ENCODE results near the gene HOXD4. TPM values are rescaled to one million over a fixed set of nuclear protein-coding genes. Genes with fewer than 3 reads are reported as not detected.

HOXD4 gene
- total RNA-seq, 1 experiment from 2014 or later: not detected

DNA sequence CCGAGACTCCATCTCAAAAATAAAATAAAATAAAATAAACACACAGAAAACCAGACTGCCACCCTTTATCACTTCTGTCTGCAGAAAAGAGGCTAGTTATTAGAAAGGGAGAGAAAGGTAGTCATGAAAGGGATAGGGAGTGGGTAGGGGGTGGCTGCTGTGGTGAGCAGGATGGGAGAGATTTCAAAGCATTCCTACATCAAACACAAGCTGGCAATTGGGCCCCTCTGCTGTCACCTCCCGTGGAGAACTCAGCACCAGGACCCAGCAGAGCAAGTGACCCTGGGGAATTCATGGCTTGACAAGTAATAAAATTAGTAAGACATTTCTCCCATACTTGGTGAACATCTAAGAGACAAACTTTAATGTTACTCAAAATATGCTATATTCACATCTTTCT lies 33.4 kb downstream of the HOXD4 start:
- no TSS peak for BruUV-seq (replicated peaks)
- Mint-ChIP-seq H3K4me3 (ENCODE audit: unreplicated experiment) (no peak overlapping the region), H3K27me3 (ENCODE audit: insufficient read depth, unreplicated experiment) (peaks cover 8% of the 10 kb centered on the region), H3K9me3 (ENCODE audit: unreplicated experiment) (no peaks in the 10 kb centered on the region), H3K4me1 (ENCODE audit: insufficient read depth, unreplicated experiment) (no peaks in the 10 kb centered on the region), H3K27ac (ENCODE audit: low read depth, unreplicated experiment) (no peak overlapping the region), H3K36me3 (ENCODE audit: insufficient read depth, unreplicated experiment) (no peaks in the 10 kb centered on the region)
- POLR2A ChIA-PET: interaction anchor here (1.6 kb wide), 1 partner anchor 9 kb away, joined by 5 read pairs; no protein-coding TSS in a partner anchor
- intact Hi-C loops (cut with micrococcal nuclease): no loop called here
- TF ChIP-seq, protein P1, sequence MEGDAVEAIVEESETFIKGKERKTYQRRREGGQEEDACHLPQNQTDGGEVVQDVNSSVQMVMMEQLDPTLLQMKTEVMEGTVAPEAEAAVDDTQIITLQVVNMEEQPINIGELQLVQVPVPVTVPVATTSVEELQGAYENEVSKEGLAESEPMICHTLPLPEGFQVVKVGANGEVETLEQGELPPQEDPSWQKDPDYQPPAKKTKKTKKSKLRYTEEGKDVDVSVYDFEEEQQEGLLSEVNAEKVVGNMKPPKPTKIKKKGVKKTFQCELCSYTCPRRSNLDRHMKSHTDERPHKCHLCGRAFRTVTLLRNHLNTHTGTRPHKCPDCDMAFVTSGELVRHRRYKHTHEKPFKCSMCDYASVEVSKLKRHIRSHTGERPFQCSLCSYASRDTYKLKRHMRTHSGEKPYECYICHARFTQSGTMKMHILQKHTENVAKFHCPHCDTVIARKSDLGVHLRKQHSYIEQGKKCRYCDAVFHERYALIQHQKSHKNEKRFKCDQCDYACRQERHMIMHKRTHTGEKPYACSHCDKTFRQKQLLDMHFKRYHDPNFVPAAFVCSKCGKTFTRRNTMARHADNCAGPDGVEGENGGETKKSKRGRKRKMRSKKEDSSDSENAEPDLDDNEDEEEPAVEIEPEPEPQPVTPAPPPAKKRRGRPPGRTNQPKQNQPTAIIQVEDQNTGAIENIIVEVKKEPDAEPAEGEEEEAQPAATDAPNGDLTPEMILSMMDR (IDR thresholded peaks at IDR 0.05; ENCODE audit: unreplicated experiment): no peak
- CTCF ChIA-PET: no interaction called here
- DNase-seq (ENCODE audit: unreplicated experiment): no peak

- TF ChIP-seq, protein P1 (IDR thresholded peaks at IDR 0.05; ENCODE audit: unreplicated experiment): no peak
- no TSS peak for BruUV-seq (replicated peaks)
- Mint-ChIP-seq H3K27ac (ENCODE audit: low read depth, unreplicated experiment) (no peak overlapping the region), H3K4me1 (ENCODE audit: insufficient read depth, unreplicated experiment) (no peaks in the 10 kb centered on the region), H3K4me3 (ENCODE audit: unreplicated experiment) (no peak overlapping the region), H3K36me3 (ENCODE audit: insufficient read depth, unreplicated experiment) (no peaks in the 10 kb centered on the region), H3K27me3 (ENCODE audit: insufficient read depth, unreplicated experiment) (no peaks in the 10 kb centered on the region), H3K9me3 (ENCODE audit: unreplicated experiment) (no peaks in the 10 kb centered on the region)
- ChIA-PET POLR2A (interaction anchor here (0.6 kb wide), 1 partner anchor 11 kb away, joined by 3 read pairs; no protein-coding TSS in a partner anchor), CTCF (interaction anchor here (0.6 to 1.0 kb wide), 3 partner anchors 13 to 369 kb away, joined by 3 read pairs; no protein-coding TSS in a partner anchor)
- no peak for DNase-seq (ENCODE audit: unreplicated experiment)
- intact Hi-C loops (cut with micrococcal nuclease): no loop called here
These were observed 34.7 kb downstream of the HOXD4 start for GRCh38 chr2:176186024-176186423.

GRCh38 chr2:176187200-176187898 lies 36.0 kb downstream of the HOXD4 start:
- intact Hi-C loops (cut with micrococcal nuclease): no loop called here
- H3K36me3 Mint-ChIP-seq (ENCODE audit: insufficient read depth, unreplicated experiment): no peaks in the 10 kb centered on the region
- H3K4me1 Mint-ChIP-seq (ENCODE audit: insufficient read depth, unreplicated experiment): no peaks in the 10 kb centered on the region
- TF ChIP-seq, protein P1 (IDR thresholded peaks at IDR 0.05; ENCODE audit: unreplicated experiment): no peak
- no peak for DNase-seq (ENCODE audit: unreplicated experiment)
- no peaks in the 10 kb centered on the region for H3K27me3 Mint-ChIP-seq (ENCODE audit: insufficient read depth, unreplicated experiment)
- ChIA-PET CTCF (interaction anchor here (0.6 to 1.2 kb wide), 5 partner anchors 15 to 465 kb away, joined by 3 to 4 read pairs (median 4); no protein-coding TSS in a partner anchor), POLR2A (interaction anchor here (0.7 kb wide), 1 partner anchor 13 kb away, joined by 3 read pairs; no protein-coding TSS in a partner anchor)
- no peaks in the 10 kb centered on the region for H3K9me3 Mint-ChIP-seq (ENCODE audit: unreplicated experiment)
- BruUV-seq (replicated peaks): no TSS peak
- H3K4me3 Mint-ChIP-seq (ENCODE audit: unreplicated experiment): peak overlapping the region; percentile 41
- H3K27ac Mint-ChIP-seq (ENCODE audit: low read depth, unreplicated experiment): no peak overlapping the region

DNA sequence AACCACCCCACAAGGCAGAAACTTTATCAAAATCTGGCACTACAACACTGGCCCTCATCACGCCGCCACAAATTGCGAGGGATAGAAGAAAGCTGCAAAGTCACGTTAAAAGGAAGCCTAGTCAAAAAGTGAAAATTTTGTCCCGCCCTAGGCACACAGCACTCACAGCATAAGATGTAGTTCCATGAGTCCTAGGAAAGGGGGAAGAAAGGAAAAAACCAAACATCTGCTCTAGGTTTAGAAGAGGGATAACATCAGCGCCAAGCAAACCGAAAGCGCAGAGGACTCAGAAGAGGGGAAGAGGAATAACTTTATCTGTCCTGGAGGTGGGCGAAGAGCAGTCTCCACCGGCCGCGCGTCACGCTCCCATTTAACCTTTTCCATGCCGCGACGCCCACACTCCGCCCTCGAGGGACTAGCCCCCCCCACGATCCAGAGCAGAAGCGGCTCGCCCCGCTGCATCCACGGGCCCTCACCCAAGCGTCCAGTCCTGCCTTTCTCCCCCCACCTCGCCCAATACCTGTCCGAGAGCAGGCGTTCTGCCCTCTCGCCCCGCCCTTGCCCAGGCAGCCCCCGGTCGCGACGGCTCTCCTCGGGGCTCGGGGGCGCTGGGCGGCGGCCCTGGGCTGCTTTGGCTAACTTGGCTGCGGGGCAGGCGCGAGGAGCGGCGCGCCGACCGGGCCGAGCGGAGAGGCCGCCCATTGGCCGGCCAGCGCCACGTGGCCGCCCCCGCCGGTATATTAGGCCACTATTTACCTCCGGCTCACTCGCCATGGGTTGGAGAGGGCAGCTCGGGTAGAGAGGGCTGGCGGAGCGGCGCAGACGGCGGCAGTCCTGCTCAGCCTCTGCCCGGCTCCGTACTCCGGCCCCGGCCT lies 36.8 kb downstream of the HOXD4 start, which contains the start of gene HOXD1:
Gene HOXD1, plus strand, starts transcription at position 770 of the 875 bp plus-strand sequence. CDS start 134 bp downstream, outside the sequence.
- Mint-ChIP-seq H3K4me1 (ENCODE audit: insufficient read depth, unreplicated experiment) (no peaks in the 10 kb centered on the region), H3K9me3 (ENCODE audit: unreplicated experiment) (no peaks in the 10 kb centered on the region), H3K27ac (ENCODE audit: low read depth, unreplicated experiment) (no peak within 1 kb of the TSS), H3K36me3 (ENCODE audit: insufficient read depth, unreplicated experiment) (no peaks in the 10 kb centered on the region), H3K4me3 (ENCODE audit: unreplicated experiment) (peak within 1 kb of the TSS; percentile 41), H3K27me3 (ENCODE audit: insufficient read depth, unreplicated experiment) (no peaks in the 10 kb centered on the region)
- no peak for DNase-seq (ENCODE audit: unreplicated experiment)
- no TSS peak for BruUV-seq (replicated peaks)
- CTCF ChIA-PET: interaction anchor here (0.6 kb wide), 1 partner anchor 239 kb away, joined by 4 read pairs; no protein-coding TSS in a partner anchor
- TF ChIP-seq, protein P1 (IDR thresholded peaks at IDR 0.05; ENCODE audit: unreplicated experiment): no peak
- intact Hi-C loops (cut with micrococcal nuclease): loop anchor here (1.0 kb wide), 1 partner anchor 19 kb away; no protein-coding TSS in a partner anchor
- POLR2A ChIA-PET: interaction anchor here (0.8 kb wide), 1 partner anchor 22 kb away, joined by 4 read pairs; no protein-coding TSS in a partner anchor
